ENCODE data around the gene TMEM175.
A peak's percentile ranks its signal among the peaks of the same experiment; 100 is the strongest.
"Not testable (repeated sequence)": the region's sequence is repeated elsewhere in the genome, so short reads cannot be mapped to it uniquely, and the experiment has no call there.

TMEM175 gene

GRCh38 chr4:972651-973424, 40.6 kb downstream of the TMEM175 start:
- TF ChIP-seq CTCF (IDR thresholded peaks at IDR 0.05) (no peak), ZFX (IDR thresholded peaks at IDR 0.05; ENCODE audit: borderline replicate concordance) (no peak)
- H3K27ac ChIP-seq = peak overlapping the region; percentile 22

GRCh38 chr4:973431-974397, 41.5 kb downstream of the TMEM175 start, which contains the start of gene DGKQ:
Gene DGKQ, minus strand, starts transcription at chr4:973569. Its CDS starts 87 bp downstream, at chr4:973482.
- peak within 1 kb of the TSS; percentile 22 for H3K27ac ChIP-seq
- TF ChIP-seq ZFX (IDR thresholded peaks at IDR 0.05; ENCODE audit: borderline replicate concordance) (no peak), CTCF (IDR thresholded peaks at IDR 0.05) (no peak)

GRCh38 chr4:974668-975067, 42.4 kb downstream of the TMEM175 start:
- TF ChIP-seq CTCF (IDR thresholded peaks at IDR 0.05) (no peak), ZFX (IDR thresholded peaks at IDR 0.05; ENCODE audit: borderline replicate concordance) (no peak)
- no peak overlapping the region for H3K27ac ChIP-seq

GRCh38 chr4:976016-976415, 43.8 kb downstream of the TMEM175 start:
- H3K27ac ChIP-seq = not testable (repeated sequence)

GRCh38 chr4:978957-979701, 46.9 kb downstream of the TMEM175 start:
- no peak overlapping the region for H3K27ac ChIP-seq
- TF ChIP-seq CTCF (IDR thresholded peaks at IDR 0.05) = no peak
- TF ChIP-seq ZFX (IDR thresholded peaks at IDR 0.05; ENCODE audit: borderline replicate concordance) = no peak

- TF ChIP-seq CTCF (IDR thresholded peaks at IDR 0.05) (no peak), ZFX (IDR thresholded peaks at IDR 0.05; ENCODE audit: borderline replicate concordance) (no peak)
- no peak overlapping the region for H3K27ac ChIP-seq
Measured at GRCh38 chr4:982291-982690, 50.0 kb downstream of the TMEM175 start.

GRCh38 chr4:982814-983213, 50.6 kb downstream of the TMEM175 start:
- TF ChIP-seq ZFX (IDR thresholded peaks at IDR 0.05; ENCODE audit: borderline replicate concordance) (no peak), CTCF (IDR thresholded peaks at IDR 0.05) (no peak)
- H3K27ac ChIP-seq = no peak overlapping the region
